Measurements from ENCODE around the gene DLX6.

The DLX6 gene

DNA sequence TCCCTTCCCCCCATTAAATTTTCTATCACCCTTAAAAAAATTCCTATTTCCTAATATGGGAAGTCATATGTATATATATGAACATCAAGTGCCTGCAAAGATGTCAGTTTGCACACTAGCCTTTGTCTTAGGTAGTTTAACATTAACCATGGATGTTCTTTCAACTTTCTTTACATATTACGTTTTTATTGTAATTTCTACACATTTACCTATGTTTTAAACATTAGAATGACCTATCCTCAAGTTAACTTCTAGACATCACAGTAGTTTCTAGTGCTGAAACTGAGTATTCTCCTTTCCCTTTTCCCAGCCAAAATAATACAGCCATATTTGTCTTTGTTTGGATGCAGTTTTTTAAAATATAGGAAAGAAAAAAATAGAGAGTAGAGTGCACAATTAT is 5.8 kb downstream of the DLX6 start:
- DNase-seq (ENCODE audit: low read depth in 2 of 2): no peak

DNA sequence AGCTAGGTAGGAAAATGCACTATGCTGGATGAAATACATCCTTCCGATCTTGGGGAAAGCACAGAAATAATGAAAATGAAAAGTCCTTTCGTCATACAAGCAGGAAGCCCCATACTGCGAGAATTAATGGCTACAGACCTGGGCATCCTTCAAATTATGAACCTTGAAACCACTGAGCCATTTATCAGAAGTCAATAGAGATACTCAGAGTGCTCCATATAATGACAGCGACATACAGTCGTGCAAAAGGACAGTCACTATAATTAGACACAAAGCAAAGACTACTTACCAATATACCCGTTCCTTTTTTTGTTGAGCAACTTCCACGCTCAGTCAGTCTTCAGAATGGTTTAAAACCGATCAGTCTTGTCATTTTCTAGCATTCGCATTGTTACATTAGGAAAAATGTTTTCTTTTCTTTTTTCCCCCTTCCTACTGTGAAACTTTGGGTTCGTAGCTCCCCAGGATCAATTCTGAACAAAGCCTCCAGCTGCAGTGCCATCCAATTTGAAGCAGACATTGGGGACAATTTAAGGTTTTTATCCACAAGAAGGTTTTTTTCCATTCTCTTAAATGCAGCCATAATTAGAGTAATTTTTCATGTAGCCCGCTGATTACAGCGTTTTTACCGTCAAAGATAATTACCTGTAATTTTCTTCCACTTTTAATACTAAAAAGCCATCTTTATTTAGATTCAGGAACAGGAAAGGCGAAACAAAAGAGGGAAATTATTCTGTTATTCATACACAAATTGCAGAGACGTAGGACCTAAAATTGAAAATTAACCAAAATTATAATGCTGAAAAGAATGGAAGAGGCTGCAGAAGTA is 6.4 kb downstream of the DLX6 start:
- no peak for DNase-seq (ENCODE audit: low read depth in 2 of 2)

- no peak for DNase-seq (ENCODE audit: low read depth in 2 of 2)
These were observed 7.2 kb downstream of the DLX6 start for GRCh38 chr7:97012365-97013133.

DNA sequence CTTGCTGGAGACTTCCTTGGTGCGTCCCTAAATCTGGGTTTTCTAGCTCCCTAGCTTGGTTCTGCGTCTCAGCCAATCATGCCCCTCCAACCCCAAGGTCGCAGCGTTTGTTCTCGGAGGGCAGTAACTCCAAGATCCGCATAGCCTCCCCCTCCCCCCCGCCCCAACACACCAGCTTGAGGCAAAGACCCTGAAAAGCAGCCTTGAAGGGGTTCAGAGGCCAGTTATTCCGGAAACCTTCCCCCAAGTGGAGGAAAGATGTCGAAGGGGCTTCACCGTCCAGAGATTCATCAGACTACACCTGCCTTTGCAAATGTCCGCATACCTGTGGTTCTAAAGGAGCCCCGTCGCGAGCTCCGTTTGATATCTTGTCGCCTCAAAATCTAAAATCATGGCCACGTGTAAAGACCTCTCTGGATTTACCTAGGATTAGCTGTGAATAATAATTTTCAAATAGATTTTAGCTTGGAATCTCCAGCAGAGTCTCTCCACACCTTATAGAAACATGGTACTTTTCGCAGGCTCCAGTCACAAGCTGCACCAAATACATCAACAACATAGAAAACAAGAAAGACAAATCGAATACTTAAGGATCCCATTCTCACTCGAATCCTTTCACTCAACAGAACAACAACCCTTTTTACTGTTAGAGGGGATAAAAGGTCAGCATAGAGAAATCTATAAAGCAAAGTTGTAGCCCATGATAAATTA is 7.9 kb downstream of the DLX6 start:
- no peak for DNase-seq (ENCODE audit: low read depth in 2 of 2)

DNA sequence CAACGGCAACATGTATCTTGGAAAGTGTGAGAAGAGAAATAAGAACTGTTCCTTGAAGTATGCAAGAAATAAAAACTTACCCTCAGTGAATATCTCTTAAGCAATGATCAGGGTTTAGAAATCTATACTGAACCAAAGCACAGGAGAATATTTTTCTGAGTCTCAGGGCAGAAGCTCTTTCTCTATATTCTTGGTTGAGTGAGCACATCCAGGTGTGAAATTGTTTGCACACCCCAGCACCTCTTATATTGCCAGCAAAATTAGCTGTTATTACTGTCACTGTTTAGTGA is 8.4 kb downstream of the DLX6 start:
- no peak for DNase-seq (ENCODE audit: low read depth in 2 of 2)

- DNase-seq (ENCODE audit: low read depth in 2 of 2): no peak
These were observed 8.9 kb downstream of the DLX6 start for GRCh38 chr7:97014145-97014750.

DNA sequence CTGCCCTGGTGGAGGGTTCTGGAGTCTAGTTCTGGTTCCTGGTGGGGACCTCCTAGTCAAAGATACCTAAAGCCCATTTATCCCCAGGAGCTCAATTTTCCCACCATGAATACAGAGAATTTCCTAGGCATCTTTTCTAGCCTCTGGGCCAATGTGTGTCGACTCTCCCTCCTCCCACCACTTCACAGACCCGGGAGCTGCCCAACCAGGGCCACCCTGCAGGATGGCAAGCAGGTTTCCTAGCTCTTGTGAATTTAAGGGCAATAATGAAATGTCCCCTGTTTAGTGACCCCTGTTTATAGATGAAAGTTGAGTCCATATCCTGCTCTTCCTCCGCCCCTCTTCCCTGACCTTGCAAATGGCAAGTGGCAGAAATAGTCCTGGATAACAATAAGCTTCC is 9.9 kb downstream of the DLX6 start:
- no peak for DNase-seq (ENCODE audit: low read depth in 2 of 2)

DNA sequence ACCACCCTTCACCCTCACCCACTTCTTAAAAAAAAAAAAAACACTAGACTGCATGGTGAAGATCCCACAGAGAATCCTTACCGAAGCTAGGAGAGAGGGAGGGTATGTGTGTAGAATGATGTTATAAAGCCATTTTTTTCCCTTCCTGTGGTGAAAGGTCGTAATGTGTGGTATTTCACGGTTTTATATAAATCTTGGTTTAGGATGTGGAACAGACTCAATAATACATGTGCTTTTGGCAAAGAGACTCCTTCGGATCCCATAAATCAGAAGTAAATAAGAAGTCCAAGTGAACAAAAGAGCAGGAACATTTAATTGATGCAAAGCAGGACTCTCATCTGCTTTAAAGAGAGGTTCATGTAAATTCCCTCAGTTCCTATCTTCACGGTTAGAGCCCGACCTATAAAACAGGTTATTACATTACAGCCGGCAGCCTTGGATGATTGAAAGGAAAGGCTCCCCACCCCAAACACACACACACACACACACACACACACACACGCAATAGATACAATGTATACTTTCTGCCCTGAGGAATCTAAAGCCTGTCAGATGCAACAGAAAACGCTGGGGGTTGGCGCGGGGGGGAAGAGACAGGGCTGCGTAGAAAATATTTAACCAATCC is 10.5 kb downstream of the DLX6 start:
- no peak for DNase-seq (ENCODE audit: low read depth in 2 of 2)

DNA sequence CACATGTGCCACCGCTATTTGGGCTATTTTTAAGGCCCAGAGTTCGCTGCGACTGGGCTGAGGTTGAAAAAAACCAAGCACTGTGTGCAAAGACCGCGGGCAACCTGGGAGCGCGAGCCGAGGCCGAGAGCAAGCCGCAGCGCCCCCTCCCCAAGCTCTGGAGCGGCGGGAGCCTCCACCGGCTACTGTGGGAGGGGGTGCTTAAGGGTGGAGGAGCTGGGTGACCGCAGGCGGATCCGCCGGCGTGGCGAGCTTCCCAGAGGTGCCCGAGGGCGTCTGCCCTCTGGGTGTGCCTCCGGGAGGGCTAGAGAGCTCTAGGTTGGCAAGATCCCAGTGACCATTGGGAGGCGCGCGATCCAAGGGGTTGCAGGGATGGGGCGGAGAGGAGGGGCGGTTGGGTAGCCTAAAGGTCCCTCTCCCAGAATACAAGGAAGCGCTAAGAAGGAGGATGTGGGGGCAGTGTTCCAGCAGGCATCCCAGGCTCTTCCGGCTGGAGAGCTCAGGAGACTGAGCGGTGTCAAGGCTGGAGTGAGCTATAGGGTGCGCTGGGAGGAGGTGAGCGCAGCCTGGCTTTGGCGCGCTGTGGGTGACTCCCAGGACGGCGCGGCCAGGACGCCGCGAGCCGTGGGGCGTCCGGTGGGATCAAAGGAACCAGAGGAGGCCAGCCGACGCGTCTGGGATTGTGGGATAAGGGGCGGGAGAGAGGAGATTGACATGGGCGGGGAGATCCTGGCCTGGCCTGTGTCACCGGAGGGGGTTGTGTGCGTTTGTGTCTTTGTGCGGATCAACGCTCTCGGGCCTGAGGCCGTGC is 11.2 kb downstream of the DLX6 start:
- no peak for DNase-seq (ENCODE audit: low read depth in 2 of 2)

- no peak for DNase-seq (ENCODE audit: low read depth in 2 of 2)
These were observed 12.1 kb downstream of the DLX6 start for GRCh38 chr7:97017192-97018125.

DNA sequence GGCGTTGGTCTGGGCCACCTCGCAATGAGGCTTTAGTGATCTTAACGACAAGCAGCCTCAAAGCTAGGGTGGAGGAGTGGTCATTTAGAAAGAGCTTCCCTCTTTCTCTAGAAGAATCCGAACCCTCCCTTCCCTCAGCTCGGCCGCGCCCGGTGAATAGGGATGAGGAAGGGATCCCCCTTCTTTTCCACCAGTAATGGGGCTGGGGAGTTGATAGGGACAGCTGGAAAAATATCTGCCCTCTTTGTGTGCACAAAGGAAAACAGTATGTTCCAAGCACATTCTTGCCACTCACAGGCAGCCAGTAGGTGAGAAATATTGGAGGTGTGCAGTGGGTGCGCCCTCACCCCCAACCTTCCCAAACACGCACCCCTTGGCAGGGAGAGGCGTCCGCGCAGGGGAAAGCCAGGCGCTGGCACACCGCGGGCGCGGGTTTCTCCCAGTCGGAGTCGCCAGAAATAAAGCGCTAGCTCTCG is 12.8 kb downstream of the DLX6 start:
- DNase-seq (ENCODE audit: low read depth in 2 of 2): no peak

- no peak for DNase-seq (ENCODE audit: low read depth in 2 of 2)
These were observed 13.6 kb downstream of the DLX6 start for GRCh38 chr7:97018791-97019531.

GRCh38 chr7:97019710-97020225 is 14.4 kb downstream of the DLX6 start:
- DNase-seq (ENCODE audit: low read depth in 2 of 2): no peak

GRCh38 chr7:97020601-97020995 is 15.2 kb downstream of the DLX6 start:
- no peak for DNase-seq (ENCODE audit: low read depth in 2 of 2)

DNA sequence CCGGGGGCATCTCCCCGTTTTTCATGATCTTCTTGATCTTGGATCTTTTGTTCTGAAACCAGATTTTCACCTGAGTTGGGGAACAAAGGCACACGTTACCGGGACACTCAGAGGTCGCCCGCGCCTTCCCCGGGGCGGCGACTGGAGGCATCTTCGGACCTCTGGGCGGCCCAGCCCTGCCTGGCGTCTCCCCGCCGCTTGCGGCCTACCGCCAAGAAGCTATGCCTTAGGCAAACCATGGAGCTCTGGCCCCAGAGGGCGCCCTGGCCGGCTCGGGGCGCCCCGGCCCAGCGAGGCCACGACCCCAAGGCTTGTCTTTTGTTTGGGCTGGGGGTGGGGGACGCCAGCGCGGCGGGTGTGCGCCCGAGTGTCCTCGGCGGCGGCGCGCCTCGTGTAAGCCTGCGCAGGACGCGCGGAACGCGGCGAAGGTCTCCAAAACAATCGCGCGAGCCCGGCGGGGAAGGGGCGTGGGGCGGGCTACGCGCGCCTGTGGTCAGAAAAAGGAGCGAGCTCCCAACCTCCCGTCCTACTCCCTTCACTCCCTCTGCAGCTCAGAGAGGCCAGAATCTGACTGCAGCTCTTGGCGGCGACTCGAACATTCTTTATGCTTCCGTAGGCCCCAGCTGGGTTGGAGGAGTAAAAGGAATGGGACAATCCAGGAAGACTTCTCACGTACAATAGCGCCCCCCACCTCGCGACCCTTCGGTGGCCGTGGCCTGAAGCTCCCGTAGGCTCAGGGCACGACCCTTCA is 15.8 kb downstream of the DLX6 start:
- DNase-seq (ENCODE audit: low read depth in 2 of 2): no peak

GRCh38 chr7:97021747-97022490 is 16.6 kb downstream of the DLX6 start:
- no peak for DNase-seq (ENCODE audit: low read depth in 2 of 2)

Data from stimulated activated CD4-positive, alpha-beta T cell treated with anti-CD3 and anti-CD28 coated beads, Interleukin-4, amount 100 ng/mL, for 48 hours (primary cell).